HepG2 (cell line): Measurements from ENCODE around the gene CFAP300. TPM values are rescaled to one million over a fixed set of nuclear protein-coding genes. Genes with fewer than 3 reads are reported as not detected.

Experiments
- ARID2 ChIP-seq: sonication (generic); formaldehyde crosslinking; IDR thresholded peaks from 2 replicates; pipeline ENCODE4 v1.8.1; 2022; ENCODE audit warnings: mild to moderate bottlenecking, missing genetic modification reagents, borderline replicate concordance
- ATAD3A ChIP-seq: sonication (generic); formaldehyde crosslinking; IDR thresholded peaks from 2 replicates; pipeline ENCODE4 v1.4.0; 2020; ENCODE audit warnings: missing genetic modification reagents
- CAMTA2 ChIP-seq: sonication (generic); formaldehyde crosslinking; IDR thresholded peaks from 2 replicates; pipeline ENCODE4 v1.4.0; 2020; ENCODE audit warnings: mild to moderate bottlenecking, missing genetic modification reagents, borderline replicate concordance
- DMAP1 ChIP-seq: IDR thresholded peaks from 2 replicates; pipeline ENCODE4 v1.6.1; 2016
- FOXA1 ChIP-seq, 2 experiments: fragments of 450-650 bp in 1 of 2; sonication (generic) in 1 of 2; formaldehyde crosslinking in 1 of 2; IDR thresholded peaks; 2 replicates each; pipeline versions ENCODE4 v1.4.0 to v1.6.1; 2016 to 2020; ENCODE audit warnings: missing genetic modification reagents in 1 of 2
- IRX3 ChIP-seq: sonication (generic); formaldehyde crosslinking; IDR thresholded peaks from 2 replicates; pipeline ENCODE4 v1.8.1; 2023; ENCODE audit warnings: mild to moderate bottlenecking, low read depth, missing genetic modification reagents, borderline replicate concordance
- MAFK ChIP-seq, 2 experiments: IDR thresholded peaks in 1 of 2; conservative IDR thresholded peaks in 1 of 2; 2 replicates each; pipeline ENCODE4 v1.6.1; 2011; ENCODE audit warnings: improper control_type of control experiment in 2 of 2, low read length in 2 of 2
- MEIS2 ChIP-seq: sonication (generic); formaldehyde crosslinking; IDR thresholded peaks from 2 replicates; pipeline ENCODE4 v1.9.0; 2021; ENCODE audit warnings: mild to moderate bottlenecking, missing genetic modification reagents
- MTF2 ChIP-seq: sonication (generic); formaldehyde crosslinking; IDR thresholded peaks from 2 replicates; pipeline ENCODE4 v1.5.0; 2020; ENCODE audit warnings: missing genetic modification reagents, borderline replicate concordance
- RXRA ChIP-seq: sonication (generic); formaldehyde crosslinking; IDR thresholded peaks from 2 replicates; pipeline ENCODE4 v1.5.1; 2020; ENCODE audit warnings: missing genetic modification reagents
- SATB2 ChIP-seq: sonication (generic); formaldehyde crosslinking; IDR thresholded peaks from 2 replicates; pipeline ENCODE4 v1.5.0; 2020; ENCODE audit warnings: missing genetic modification reagents
- STAT5B ChIP-seq: sonication (generic); formaldehyde crosslinking; IDR thresholded peaks from 2 replicates; pipeline ENCODE4 v1.4.0; 2020; ENCODE audit warnings: missing genetic modification reagents
- U2AF1 ChIP-seq: fragments of 200-400 bp; formaldehyde crosslinking; optimal IDR thresholded peaks from 2 replicates; pipeline ENCODE3; 2017; ENCODE audit warnings: mild to moderate bottlenecking, low read depth, low read length
- ZKSCAN1 ChIP-seq: fragments of 150-350 bp; IDR thresholded peaks from 2 replicates; pipeline ENCODE4 v1.6.1; 2014; ENCODE audit warnings: low read length
- ZMAT3 ChIP-seq: sonication (generic); formaldehyde crosslinking; conservative IDR thresholded peaks from 2 replicates; pipeline ENCODE4 v1.7.0; 2021; ENCODE audit warnings: missing genetic modification reagents
- ZNF136 ChIP-seq: sonication (generic); formaldehyde crosslinking; IDR thresholded peaks from 2 replicates; pipeline ENCODE4 v1.8.1; 2022; ENCODE audit warnings: low read depth, mild to moderate bottlenecking, moderate library complexity, missing genetic modification reagents
- ZNF562 ChIP-seq: sonication (generic); formaldehyde crosslinking; IDR thresholded peaks from 2 replicates; pipeline ENCODE4 v1.8.0; 2022; ENCODE audit warnings: missing genetic modification reagents, borderline replicate concordance
- ZNF747 ChIP-seq: sonication (generic); formaldehyde crosslinking; IDR thresholded peaks from 2 replicates; pipeline ENCODE4 v1.8.1; 2023; ENCODE audit warnings: missing genetic modification reagents, mild to moderate bottlenecking, borderline replicate concordance
- ZNF766 ChIP-seq: sonication (generic); formaldehyde crosslinking; IDR thresholded peaks from 2 replicates; pipeline ENCODE4 v1.5.0; 2020; ENCODE audit warnings: missing genetic modification reagents, borderline replicate concordance
- ZNF777 ChIP-seq: sonication (generic); formaldehyde crosslinking; IDR thresholded peaks from 2 replicates; pipeline ENCODE4 v1.4.0; 2020; ENCODE audit warnings: missing genetic modification reagents
- polyA plus RNA-seq, 8 experiments: library from polyadenylated mRNA; depleted of rRNA in 3 of 8; stranded (reverse) in 7 of 8; unstranded in 1 of 8; fragments of >200 nt; fragmentation: Illumina TruSeq in 4 of 8; extraction: Trizol in 4 of 8; gene quantifications; 2 replicates each; pipeline versions ENCODE4 v1.2.1 to v1.2.3, GENCODE V29; 2011 to 2016; ENCODE audit warnings: low read depth in 4 of 8, missing spikeins in 1 of 8, mixed read lengths in 1 of 8; ENCODE audit not compliant: insufficient read depth in 1 of 8
- total RNA-seq, 5 experiments: library from RNA; depleted of rRNA; stranded (reverse); fragments of >200 nt; fragmentation: Illumina TruSeq; extraction: Trizol; gene quantifications; 2 replicates each; pipeline ENCODE4 v1.2.3, GENCODE V29; 2016; ENCODE audit warnings: low read depth in 1 of 5
- TF ChIP-seq, protein P1 (sequence below): sonication (generic); formaldehyde crosslinking; IDR thresholded peaks from 2 replicates; pipeline ENCODE4 v1.4.0; 2020; ENCODE audit warnings: missing genetic modification reagents
- TF ChIP-seq, protein P2 (sequence below): sonication (generic); formaldehyde crosslinking; IDR thresholded peaks from 2 replicates; pipeline ENCODE4 v1.4.0; 2020; ENCODE audit warnings: missing genetic modification reagents; ENCODE audit errors: not compliant biosample characterization
- TF ChIP-seq, protein P3 (sequence below): sonication (generic); formaldehyde crosslinking; IDR thresholded peaks from 2 replicates; pipeline ENCODE4 v1.5.0; 2020; ENCODE audit warnings: mild to moderate bottlenecking, missing genetic modification reagents
- TF ChIP-seq, protein P4 (sequence below): sonication (generic); formaldehyde crosslinking; IDR thresholded peaks from 2 replicates; pipeline ENCODE4 v1.4.0; 2020; ENCODE audit warnings: missing genetic modification reagents
- TF ChIP-seq, protein P5 (sequence below): sonication (generic); formaldehyde crosslinking; IDR thresholded peaks from 2 replicates; pipeline ENCODE4 v1.8.0; 2022; ENCODE audit warnings: missing genetic modification reagents, mild to moderate bottlenecking, inconsistent platforms, borderline replicate concordance

CFAP300 gene
- total and polyA plus RNA-seq, 2 of the 13 experiments (the other 11 are each of a cell fraction or from before 2014, with no cell fraction given), result not detected

DNA sequence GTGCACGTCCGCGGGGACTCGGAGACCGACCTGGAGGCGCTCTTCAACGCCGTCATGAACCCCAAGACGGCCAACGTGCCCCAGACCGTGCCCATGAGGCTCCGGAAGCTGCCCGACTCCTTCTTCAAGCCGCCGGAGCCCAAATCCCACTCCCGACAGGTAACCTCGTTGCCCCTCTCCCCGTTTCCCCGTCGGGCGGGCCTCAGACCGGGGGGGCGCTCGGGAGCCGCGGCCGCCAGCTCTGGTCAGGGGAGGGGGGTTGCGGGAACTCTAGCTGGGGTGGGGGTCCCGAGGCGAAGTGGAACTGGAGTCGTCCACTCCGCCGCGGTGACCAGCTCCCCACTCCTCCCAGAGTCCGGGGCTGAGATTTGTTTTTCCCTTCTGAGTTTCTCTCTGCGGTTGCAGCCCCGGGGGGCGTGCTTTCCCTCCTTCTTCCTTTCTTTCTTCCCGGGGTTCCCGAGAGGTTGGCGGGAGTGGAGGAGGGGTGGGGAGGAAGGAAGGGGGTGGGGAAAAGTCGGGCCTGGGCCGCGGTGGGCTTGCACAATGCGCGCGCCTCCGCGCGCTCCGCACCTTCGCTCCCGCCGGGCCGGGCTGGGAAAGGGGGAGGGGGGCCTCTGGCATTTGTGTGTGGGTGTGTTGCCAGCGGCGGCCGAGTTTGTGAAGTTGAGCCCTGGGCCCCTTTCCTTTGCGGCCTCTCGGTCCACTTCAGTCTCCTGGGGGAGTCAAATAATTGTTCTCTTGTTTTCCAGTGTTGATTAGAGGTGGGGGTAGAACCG lies 64.0 kb downstream of the CFAP300 start (continued):
- TF ChIP-seq, protein P1, sequence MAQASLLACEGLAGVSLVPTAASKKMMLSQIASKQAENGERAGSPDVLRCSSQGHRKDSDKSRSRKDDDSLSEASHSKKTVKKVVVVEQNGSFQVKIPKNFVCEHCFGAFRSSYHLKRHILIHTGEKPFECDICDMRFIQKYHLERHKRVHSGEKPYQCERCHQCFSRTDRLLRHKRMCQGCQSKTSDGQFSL (CRISPR knock-in tag), result 0 out of 2 replicates have a peak, but pooled peaks have one; percentile 33
- TF ChIP-seq ZNF766 (CRISPR knock-in tag) (no peak), MEIS2 (CRISPR knock-in tag) (no peak), ARID2 (CRISPR knock-in tag) (peak; percentile 61; the same call in 1 of the 2 replicates), FOXA1 (IDR thresholded peaks at IDR 0.05) (no peak), FOXA1 (CRISPR knock-in tag; IDR thresholded peaks at IDR 0.05) (no peak), IRX3 (CRISPR knock-in tag) (no peak; the same call in 1 of the 2 replicates), ATAD3A (no peak), ZMAT3 (CRISPR knock-in tag) (peak; percentile 72; the same call in 1 of the 2 replicates), ZNF747 (CRISPR knock-in tag) (no peak), ZNF562 (CRISPR knock-in tag) (no peak), STAT5B (no peak), SATB2 (CRISPR knock-in tag) (0 out of 2 replicates have a peak, but pooled peaks have one; percentile 28), MAFK (conservative IDR thresholded peaks at IDR 0.05 in 1 of 2, IDR thresholded peaks at IDR 0.05 in 1 of 2; ENCODE audit: low read length in 2 of 2) (no peak), DMAP1 (CRISPR knock-in tag) (peak; percentile 64; the same call in 1 of the 2 replicates), ZKSCAN1 (no peak), CAMTA2 (CRISPR knock-in tag) (no peak), ZNF136 (no peak), U2AF1 (no peak), RXRA (CRISPR knock-in tag) (no peak), ZNF777 (CRISPR knock-in tag) (peak; percentile 84), MTF2 (CRISPR knock-in tag) (no peak)
- TF ChIP-seq, protein P2, sequence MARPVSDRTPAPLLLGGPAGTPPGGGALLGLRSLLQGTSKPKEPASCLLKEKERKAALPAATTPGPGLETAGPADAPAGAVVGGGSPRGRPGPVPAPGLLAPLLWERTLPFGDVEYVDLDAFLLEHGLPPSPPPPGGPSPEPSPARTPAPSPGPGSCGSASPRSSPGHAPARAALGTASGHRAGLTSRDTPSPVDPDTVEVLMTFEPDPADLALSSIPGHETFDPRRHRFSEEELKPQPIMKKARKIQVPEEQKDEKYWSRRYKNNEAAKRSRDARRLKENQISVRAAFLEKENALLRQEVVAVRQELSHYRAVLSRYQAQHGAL (CRISPR knock-in tag), result no peak
- TF ChIP-seq, protein P3, sequence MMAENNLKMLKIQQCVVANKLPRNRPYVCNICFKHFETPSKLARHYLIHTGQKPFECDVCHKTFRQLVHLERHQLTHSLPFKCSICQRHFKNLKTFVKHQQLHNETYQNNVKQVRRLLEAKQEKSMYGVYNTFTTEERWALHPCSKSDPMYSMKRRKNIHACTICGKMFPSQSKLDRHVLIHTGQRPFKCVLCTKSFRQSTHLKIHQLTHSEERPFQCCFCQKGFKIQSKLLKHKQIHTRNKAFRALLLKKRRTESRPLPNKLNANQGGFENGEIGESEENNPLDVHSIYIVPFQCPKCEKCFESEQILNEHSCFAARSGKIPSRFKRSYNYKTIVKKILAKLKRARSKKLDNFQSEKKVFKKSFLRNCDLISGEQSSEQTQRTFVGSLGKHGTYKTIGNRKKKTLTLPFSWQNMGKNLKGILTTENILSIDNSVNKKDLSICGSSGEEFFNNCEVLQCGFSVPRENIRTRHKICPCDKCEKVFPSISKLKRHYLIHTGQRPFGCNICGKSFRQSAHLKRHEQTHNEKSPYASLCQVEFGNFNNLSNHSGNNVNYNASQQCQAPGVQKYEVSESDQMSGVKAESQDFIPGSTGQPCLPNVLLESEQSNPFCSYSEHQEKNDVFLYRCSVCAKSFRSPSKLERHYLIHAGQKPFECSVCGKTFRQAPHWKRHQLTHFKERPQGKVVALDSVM (CRISPR knock-in tag), result no peak
- TF ChIP-seq, protein P4, sequence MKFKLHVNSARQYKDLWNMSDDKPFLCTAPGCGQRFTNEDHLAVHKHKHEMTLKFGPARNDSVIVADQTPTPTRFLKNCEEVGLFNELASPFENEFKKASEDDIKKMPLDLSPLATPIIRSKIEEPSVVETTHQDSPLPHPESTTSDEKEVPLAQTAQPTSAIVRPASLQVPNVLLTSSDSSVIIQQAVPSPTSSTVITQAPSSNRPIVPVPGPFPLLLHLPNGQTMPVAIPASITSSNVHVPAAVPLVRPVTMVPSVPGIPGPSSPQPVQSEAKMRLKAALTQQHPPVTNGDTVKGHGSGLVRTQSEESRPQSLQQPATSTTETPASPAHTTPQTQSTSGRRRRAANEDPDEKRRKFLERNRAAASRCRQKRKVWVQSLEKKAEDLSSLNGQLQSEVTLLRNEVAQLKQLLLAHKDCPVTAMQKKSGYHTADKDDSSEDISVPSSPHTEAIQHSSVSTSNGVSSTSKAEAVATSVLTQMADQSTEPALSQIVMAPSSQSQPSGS (CRISPR knock-in tag), result no peak
- TF ChIP-seq, protein P5, sequence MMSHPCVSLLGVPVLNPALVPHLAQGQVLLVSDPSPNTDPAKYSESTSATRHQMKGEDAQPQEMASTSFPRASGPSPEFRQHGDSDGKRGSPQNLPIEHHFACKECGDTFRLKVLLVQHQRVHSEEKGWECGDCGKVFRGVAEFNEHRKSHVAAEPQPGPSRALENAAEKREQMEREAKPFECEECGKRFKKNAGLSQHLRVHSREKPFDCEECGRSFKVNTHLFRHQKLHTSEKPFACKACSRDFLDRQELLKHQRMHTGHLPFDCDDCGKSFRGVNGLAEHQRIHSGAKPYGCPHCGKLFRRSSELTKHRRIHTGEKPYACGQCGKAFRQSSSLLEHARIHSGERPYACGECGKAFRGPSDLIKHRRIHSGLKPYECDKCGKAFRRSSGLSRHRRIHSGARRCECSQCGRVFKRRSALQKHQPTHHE, result no peak; the same call in 1 of the 2 replicates
